EH (cell line): ENCODE data around the gene RASAL3.

Experiments used
- DNase-seq: peaks from one replicate; pipeline ENCODE4 v3.0.0-alpha.2; 2015; ENCODE audit warnings: low read depth

Gene RASAL3

GRCh38 chr19:15432629-15433518 lies 31.5 kb downstream of the RASAL3 start:
- peak; percentile 89 for DNase-seq

DNA sequence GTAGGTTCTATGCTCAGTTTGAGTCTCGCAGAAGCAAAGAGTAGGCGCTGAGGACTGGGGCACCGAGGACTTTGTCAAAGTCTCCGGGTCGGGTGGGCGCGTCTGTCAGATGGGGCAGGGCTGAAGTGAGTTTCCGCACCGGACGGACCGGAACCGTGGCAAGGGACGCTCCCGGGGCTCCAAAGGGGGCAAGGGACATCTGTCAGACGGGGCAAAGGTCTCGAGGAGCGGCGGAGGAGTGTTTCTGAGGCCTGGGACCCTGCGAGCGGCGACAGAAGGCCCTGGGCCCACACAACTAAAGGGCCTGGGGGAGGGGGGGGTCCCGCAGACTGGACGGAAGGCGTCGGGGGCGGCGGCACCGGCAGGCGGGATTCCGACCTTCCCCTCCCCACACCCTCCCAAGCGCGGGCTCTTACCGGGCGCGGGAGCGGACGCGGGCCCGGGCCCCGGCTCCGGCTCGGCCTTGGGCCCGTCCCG lies 32.3 kb downstream of the RASAL3 start:
- DNase-seq: no peak

DNA sequence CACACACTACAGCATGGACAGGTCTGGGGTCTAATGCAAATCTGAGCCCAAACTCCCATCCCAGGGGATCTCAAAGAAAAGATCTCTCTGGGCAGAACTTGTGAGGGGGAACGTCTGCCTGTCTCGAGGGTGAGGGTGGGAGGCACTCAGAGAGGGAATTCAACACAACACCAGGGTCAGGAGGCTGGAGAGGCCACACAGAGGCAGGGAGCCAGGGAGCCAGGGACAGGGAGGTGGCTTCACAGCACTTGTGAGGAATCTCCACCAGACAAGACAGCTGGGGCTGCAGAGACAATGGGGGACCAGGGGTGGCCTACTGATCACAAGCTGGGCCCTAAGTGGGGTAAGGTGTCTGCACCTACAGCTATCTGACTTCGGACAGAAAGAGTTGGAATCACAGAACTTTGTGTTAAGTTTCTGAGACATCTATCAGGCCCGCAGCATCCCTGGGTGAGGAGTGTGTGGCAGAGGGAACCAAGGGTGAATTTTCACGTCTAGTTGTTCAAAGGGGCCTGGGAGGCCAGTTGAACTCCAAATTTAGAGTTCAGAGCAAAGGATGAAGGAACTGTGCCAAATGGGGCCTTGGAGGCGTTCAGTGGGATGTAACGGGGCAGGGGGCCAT lies 32.8 kb downstream of the RASAL3 start:
- no peak for DNase-seq

GRCh38 chr19:15430526-15431120 lies 33.7 kb downstream of the RASAL3 start:
- no peak for DNase-seq

DNA sequence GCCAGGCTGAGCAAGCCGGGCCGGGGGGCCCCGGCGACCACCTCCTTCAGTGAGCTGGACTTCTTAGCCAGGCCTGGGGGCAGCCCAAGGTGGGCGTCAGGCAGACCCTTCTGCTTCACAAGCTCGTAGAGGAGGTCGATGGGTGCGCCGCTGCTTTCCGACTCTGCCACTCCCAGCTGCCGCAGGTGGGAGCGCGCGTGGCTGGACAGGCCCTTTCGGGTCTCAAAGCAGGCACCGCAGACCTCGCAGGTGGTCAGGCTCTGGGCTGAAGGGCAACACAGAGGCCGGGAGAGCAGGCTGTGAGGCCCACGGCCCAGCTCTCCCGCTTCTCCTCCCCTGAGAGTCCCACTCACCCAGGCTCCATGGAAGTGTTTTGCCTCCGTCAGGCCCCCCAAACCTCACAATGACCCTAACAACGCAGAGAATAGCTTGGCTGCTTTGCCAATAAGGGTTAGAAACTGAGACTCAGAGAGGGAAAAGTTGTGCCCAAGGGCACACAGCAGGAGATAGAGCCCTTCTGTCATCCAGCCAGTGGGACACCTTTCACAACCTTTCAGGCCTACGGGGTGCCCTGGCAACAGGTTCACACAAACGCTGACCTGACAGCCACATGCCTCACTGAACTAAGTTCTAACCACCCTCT lies 34.4 kb downstream of the RASAL3 start:
- DNase-seq: no peak

- DNase-seq: no peak
These were observed 35.2 kb downstream of the RASAL3 start for GRCh38 chr19:15428956-15429824.

DNA sequence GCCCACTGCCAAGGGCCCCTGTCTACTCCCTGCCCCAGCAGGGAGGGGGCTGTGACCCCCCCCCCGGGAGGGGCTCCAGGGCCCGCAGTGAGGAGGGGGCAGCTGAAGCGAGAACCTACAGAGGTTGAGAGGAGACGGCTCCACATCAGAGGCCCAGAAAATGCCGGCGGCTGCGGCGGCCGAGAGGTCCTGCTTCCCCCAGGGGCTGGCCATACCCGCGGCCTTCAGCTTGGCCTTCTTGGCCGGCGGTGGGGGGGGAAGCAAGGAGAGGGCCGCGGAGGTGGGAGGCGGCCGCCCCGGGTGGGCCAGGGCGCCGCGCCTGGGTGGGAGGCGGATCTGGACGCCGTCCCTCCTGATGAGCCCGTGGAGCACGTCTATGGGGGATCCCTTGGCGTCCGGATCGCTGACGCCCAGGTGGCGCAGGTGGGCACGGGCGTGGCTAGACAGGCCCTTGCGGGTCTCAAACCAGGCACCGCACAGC lies 36.3 kb downstream of the RASAL3 start:
- no peak for DNase-seq

DNA sequence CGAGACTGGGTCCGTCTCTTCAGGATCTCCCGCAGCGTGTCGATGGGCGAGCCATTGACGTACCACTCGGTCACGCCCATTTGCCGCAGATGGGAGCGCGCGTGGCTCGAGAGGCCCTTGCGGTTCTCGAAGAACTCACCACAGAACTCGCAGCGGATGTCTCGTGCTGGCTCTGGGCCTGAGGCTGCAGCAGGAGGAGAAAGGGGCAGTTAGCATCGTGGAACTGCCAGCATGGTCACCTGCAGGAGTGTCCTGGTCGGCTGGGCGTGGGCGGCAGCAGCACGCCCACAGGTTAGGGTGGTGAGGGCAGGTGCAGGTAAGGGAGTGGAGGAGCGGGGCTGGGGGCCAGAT lies 37.0 kb downstream of the RASAL3 start:
- DNase-seq: no peak

- DNase-seq: no peak
These were observed 37.6 kb downstream of the RASAL3 start for GRCh38 chr19:15426485-15427349.

GRCh38 chr19:15425321-15425950 lies 38.9 kb downstream of the RASAL3 start:
- DNase-seq: no peak

- DNase-seq: no peak
These were observed 39.6 kb downstream of the RASAL3 start for GRCh38 chr19:15424692-15425272.

GRCh38 chr19:15424121-15424520 lies 40.2 kb downstream of the RASAL3 start:
- no peak for DNase-seq

DNA sequence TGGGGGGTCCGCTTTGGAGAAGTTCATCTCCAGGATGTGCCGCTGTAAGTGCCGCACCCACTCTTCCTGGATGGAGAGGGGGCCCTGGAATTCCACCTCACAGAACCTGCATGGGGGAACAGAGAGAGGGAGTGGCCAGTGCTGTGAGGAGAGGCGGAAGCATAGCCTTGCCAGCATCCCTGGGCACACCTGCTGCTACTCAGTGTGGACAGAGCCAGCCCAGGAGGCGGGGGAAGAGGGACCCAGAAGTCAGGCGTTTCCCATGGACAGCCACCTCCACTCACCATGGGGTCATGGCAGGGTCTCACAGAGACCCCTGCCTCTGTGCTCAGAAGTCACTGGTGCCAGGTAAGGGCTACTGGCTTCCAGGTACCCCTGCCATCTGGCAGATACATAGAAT lies 41.2 kb downstream of the RASAL3 start:
- DNase-seq: no peak

- no peak for DNase-seq
These were observed 41.9 kb downstream of the RASAL3 start for GRCh38 chr19:15422296-15423075.

- no peak for DNase-seq
These were observed 42.6 kb downstream of the RASAL3 start for GRCh38 chr19:15421721-15422260.

DNA sequence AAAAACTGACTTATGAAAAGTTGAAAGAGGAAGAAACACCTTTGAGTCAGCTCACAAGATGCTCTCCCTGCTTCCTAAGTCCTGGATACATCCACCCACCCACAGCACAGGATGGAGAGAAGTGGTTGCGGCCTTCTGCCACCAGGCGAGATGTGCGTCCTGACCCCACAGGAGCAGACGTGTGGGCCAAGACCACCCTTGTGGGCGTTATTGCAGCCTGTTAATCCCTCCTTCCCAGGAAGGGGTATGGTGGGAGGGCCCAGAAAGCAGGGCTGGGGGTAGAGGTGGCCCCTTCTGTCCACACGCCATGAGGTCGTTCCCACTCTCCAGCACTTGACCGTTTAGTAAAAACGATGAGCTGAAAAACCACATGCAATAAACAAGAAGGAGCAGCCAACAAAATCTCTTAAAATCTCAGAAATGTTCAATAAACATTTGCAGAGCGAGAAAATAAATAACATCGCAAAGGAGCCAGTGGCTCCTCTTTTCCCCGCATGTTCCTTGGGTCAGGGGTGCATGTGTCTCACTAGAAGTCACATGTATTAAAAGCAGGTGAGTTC lies 43.1 kb downstream of the RASAL3 start:
- no peak for DNase-seq

GRCh38 chr19:15419413-15420025 lies 44.8 kb downstream of the RASAL3 start:
- DNase-seq: peak; percentile 25
